CD14-positive monocyte (primary cell): Measurements from ENCODE around the gene CUTA. TPM values are rescaled to one million over a fixed set of nuclear protein-coding genes. Genes with fewer than 3 reads are reported as not detected.

ENCODE experiments used
- DNase-seq, 3 donors: peaks; one replicate each; pipeline ENCODE4 v3.0.0-alpha.2; 2011 to 2022
- H2AFZ ChIP-seq: 2 replicates; pipeline ENCODE4 v1.6.0; 2012; ENCODE audit warnings: mild to moderate bottlenecking, low read depth, low read length, inconsistent platforms; ENCODE audit not compliant: insufficient read depth, poor library complexity, severe bottlenecking
- H3K27ac ChIP-seq, 2 donors: 1 replicate in 1 of 2; 2 replicates in 1 of 2; pipeline ENCODE4 v1.5.1; 2012 to 2013; ENCODE audit warnings: low read length in 2 of 2, control low read depth in 1 of 2, inconsistent platforms in 1 of 2, low read depth in 1 of 2, mild to moderate bottlenecking in 1 of 2
- H3K27me3 ChIP-seq, 2 donors: one replicate each; pipeline versions ENCODE4 v1.6.0 to v1.6.1; 2011 to 2013; ENCODE audit warnings: low read length in 2 of 2; ENCODE audit not compliant: control insufficient read depth in 2 of 2, insufficient read depth in 2 of 2
- H3K36me3 ChIP-seq, 2 donors: replicated peaks in 1 of 2; 1 replicate in 1 of 2; 2 replicates in 1 of 2; pipeline versions ENCODE4 v1.5.1 to v1.6.1; 2012 to 2013; ENCODE audit warnings: low read length in 2 of 2, control low read depth in 1 of 2, inconsistent platforms in 1 of 2, mild to moderate bottlenecking in 1 of 2; ENCODE audit not compliant: insufficient read depth in 2 of 2, control insufficient read depth in 1 of 2
- H3K4me1 ChIP-seq, 2 donors: 1 replicate in 1 of 2; 2 replicates in 1 of 2; pipeline versions ENCODE4 v1.5.1 to v1.6.1; 2012 to 2013; ENCODE audit warnings: low read length in 2 of 2, control low read depth in 1 of 2, inconsistent platforms in 1 of 2, mild to moderate bottlenecking in 1 of 2, moderate library complexity in 1 of 2; ENCODE audit not compliant: insufficient read depth in 2 of 2, control insufficient read depth in 1 of 2
- H3K4me2 ChIP-seq: replicated peaks from 2 replicates; pipeline ENCODE3; 2012; ENCODE audit warnings: low read length, moderate library complexity, mild to moderate bottlenecking; ENCODE audit not compliant: poor library complexity, severe bottlenecking; ENCODE audit errors: extremely low read depth
- H3K4me3 ChIP-seq, 3 experiments: fragments of 200-600 bp in 1 of 3; sonication (generic) in 1 of 3; replicated peaks in 1 of 3; 1 replicate in 2 of 3; 2 replicates in 1 of 3; pipeline ENCODE4 v1.5.1; 2011 to 2013; ENCODE audit warnings: low read length in 3 of 3, mild to moderate bottlenecking in 3 of 3, control low read depth in 2 of 3, low read depth in 2 of 3, inconsistent platforms in 1 of 3, moderate library complexity in 1 of 3
- H3K79me2 ChIP-seq: 2 replicates; pipeline ENCODE4 v1.6.0; 2012; ENCODE audit warnings: mild to moderate bottlenecking, control low read depth, inconsistent platforms, low read length, moderate library complexity; ENCODE audit not compliant: insufficient read depth
- H3K9ac ChIP-seq: 2 replicates; pipeline ENCODE4 v1.6.0; 2017; ENCODE audit warnings: low read length, mild to moderate bottlenecking; ENCODE audit not compliant: insufficient read depth, poor library complexity, severe bottlenecking
- H3K9me3 ChIP-seq, 2 donors: replicated peaks in 1 of 2; 1 replicate in 1 of 2; 2 replicates in 1 of 2; pipeline versions ENCODE4 v1.5.1 to v1.6.1; 2012 to 2013; ENCODE audit warnings: low read length in 2 of 2, control low read depth in 1 of 2; ENCODE audit not compliant: control insufficient read depth in 1 of 2, insufficient read depth in 1 of 2
- H4K20me1 ChIP-seq: 2 replicates; pipeline ENCODE4 v1.6.0; 2012; ENCODE audit warnings: mild to moderate bottlenecking, low read length, control low read depth, moderate library complexity; ENCODE audit not compliant: insufficient read depth
- H3K27ac Mint-ChIP-seq, 7 donors: one replicate each; pipeline ENCODE4 v1.8.0; 2020; ENCODE audit warnings: mild to moderate bottlenecking in 7 of 7, mixed read lengths in 7 of 7, moderate library complexity in 6 of 7, inconsistent platforms in 2 of 7
- H3K27me3 Mint-ChIP-seq, 3 donors: one replicate each; pipeline ENCODE4 v1.8.0; 2021 to 2022; ENCODE audit warnings: low read depth in 3 of 3, mild to moderate bottlenecking in 3 of 3, mixed read lengths in 3 of 3, moderate library complexity in 3 of 3, inconsistent platforms in 1 of 3
- H3K36me3 Mint-ChIP-seq, 2 donors: one replicate each; pipeline ENCODE4 v1.8.0; 2020; ENCODE audit warnings: mixed read lengths in 2 of 2, inconsistent platforms in 1 of 2, mild to moderate bottlenecking in 1 of 2
- H3K4me1 Mint-ChIP-seq: one replicate; pipeline ENCODE4 v1.8.0; 2020; ENCODE audit warnings: mild to moderate bottlenecking, mixed read lengths
- H3K4me3 Mint-ChIP-seq, 2 donors: one replicate each; pipeline ENCODE4 v1.8.0; 2020; ENCODE audit warnings: mild to moderate bottlenecking in 2 of 2, mixed read lengths in 2 of 2, moderate library complexity in 1 of 2
- H3K9me3 Mint-ChIP-seq, 7 donors: one replicate each; pipeline ENCODE4 v1.8.0; 2020 to 2022; ENCODE audit warnings: mixed read lengths in 7 of 7, mild to moderate bottlenecking in 6 of 7, moderate library complexity in 6 of 7, inconsistent platforms in 2 of 7
- WGBS: methylation state at CpG from one replicate; pipeline ENCODE4 v1.1.5; 2013; ENCODE audit warnings: missing lambda C conversion rate; ENCODE audit not compliant: insufficient coverage; 5-methylcytosine and 5-hydroxymethylcytosine counted together
- intact Hi-C, 2 donors: fragments of 100-400 bp; cut with micrococcal nuclease; formaldehyde crosslinking; loops; one replicate each; pipeline versions ENCODE4 v1.15.0 to v1.15.1; 2023
- polyA plus RNA-seq, 3 donors: library from polyadenylated mRNA; depleted of rRNA in 1 of 3; unstranded in 2 of 3; stranded (reverse) in 1 of 3; fragments of 300-500 nt in 2 of 3; fragments of >200 nt in 1 of 3; fragmentation: Illumina TruSeq in 2 of 3; gene quantifications; 1 replicate in 2 of 3; 2 replicates in 1 of 3; pipeline ENCODE4 v1.2.3, GENCODE V29; 2012 to 2021
- TF ChIP-seq, protein P1 (sequence below): fragments of 200-600 bp; IDR thresholded peaks from one replicate; pipeline ENCODE4 v1.8.0; 2022; ENCODE audit warnings: antibody characterized with exemption, mild to moderate bottlenecking

Gene CUTA
- polyA plus RNA-seq, 3 donors: 137 to 160 (median 153) TPM

DNA sequence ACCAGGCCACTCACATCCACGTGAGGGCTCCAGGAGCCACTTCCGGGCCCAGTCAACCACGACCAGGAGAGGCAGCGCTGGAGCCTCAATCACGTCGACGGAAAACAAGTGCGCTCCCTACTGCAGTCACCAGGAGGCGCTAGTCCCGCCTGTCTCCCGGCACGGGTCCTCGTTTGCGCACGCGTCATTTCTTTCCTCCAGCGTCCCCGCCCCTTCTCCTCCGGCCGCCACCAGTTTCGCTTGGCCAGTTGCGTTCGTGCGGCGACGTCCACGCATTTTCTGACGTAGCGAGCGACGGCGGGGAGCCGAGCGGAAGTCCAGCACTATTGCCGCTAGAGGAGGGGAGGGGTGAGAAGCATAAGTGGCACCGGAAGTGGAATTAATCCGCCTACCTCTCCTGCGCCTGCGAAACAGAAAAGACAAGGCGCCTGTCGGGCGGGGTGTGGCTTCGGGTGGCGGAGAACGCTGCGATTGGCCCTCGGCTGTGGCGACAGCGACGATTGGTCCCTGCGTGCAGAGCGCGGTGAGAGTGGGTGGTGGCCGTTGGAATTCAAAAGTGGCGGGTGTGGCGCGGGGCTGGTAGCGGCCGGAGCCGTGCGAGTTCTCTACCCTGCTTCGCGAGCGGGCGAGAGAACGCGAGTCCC, 26.5 kb downstream of the CUTA start, which contains the start of gene KIFC1:
Gene KIFC1 (plus strand): TSS at position 546 of the 644 bp plus-strand sequence. CDS start 163 bp downstream, outside the sequence.
- Histone ChIP-seq H2AFZ (peak within 1 kb of the TSS; percentile 81), H3K79me2 (peaks cover 47% of the 10 kb centered on the region), H4K20me1 (no peaks in the 10 kb centered on the region), H3K4me3 (peak within 1 kb of the TSS; percentile 71 to 89 (median 74)), H3K4me2 (peak within 1 kb of the TSS; percentile 97), H3K9me3 (no peaks in the 10 kb centered on the region), H3K36me3 (peaks cover 0 to 10% of the 10 kb centered on the region in 2 donors), H3K4me1 (peaks cover 26 to 31% of the 10 kb centered on the region in 2 donors), H3K27ac (peak within 1 kb of the TSS; percentile 72 to 78), H3K27me3 (no peaks in the 10 kb centered on the region), H3K9ac (peak within 1 kb of the TSS; percentile 71)
- H3K27me3 Mint-ChIP-seq: peaks cover 0 to 1% (median 0%) of the 10 kb centered on the region in 3 donors
- H3K4me1 Mint-ChIP-seq: peaks cover 39% of the 10 kb centered on the region
- DNase-seq: peak; percentile 99 to 100 (median 100)
- WGBS: 0% methylated on average over 54 of the region's 67 CpGs
- peak within 1 kb of the TSS; percentile 80 to 87 for H3K4me3 Mint-ChIP-seq
- peaks cover 4 to 8% of the 10 kb centered on the region in 2 donors for H3K36me3 Mint-ChIP-seq
- H3K9me3 Mint-ChIP-seq: no peaks in the 10 kb centered on the region
- intact Hi-C loops: loop anchor here in 1 of 2 donors (1.0 to 10.0 kb wide), 2 partner anchors 20 to 97 kb away; partner anchors contain the start of genes PHF1 and RGL2
- peak within 1 kb of the TSS; percentile 85 to 95 (median 94) for H3K27ac Mint-ChIP-seq
- TF ChIP-seq, protein P1, sequence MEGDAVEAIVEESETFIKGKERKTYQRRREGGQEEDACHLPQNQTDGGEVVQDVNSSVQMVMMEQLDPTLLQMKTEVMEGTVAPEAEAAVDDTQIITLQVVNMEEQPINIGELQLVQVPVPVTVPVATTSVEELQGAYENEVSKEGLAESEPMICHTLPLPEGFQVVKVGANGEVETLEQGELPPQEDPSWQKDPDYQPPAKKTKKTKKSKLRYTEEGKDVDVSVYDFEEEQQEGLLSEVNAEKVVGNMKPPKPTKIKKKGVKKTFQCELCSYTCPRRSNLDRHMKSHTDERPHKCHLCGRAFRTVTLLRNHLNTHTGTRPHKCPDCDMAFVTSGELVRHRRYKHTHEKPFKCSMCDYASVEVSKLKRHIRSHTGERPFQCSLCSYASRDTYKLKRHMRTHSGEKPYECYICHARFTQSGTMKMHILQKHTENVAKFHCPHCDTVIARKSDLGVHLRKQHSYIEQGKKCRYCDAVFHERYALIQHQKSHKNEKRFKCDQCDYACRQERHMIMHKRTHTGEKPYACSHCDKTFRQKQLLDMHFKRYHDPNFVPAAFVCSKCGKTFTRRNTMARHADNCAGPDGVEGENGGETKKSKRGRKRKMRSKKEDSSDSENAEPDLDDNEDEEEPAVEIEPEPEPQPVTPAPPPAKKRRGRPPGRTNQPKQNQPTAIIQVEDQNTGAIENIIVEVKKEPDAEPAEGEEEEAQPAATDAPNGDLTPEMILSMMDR: peak; percentile 94

DNA sequence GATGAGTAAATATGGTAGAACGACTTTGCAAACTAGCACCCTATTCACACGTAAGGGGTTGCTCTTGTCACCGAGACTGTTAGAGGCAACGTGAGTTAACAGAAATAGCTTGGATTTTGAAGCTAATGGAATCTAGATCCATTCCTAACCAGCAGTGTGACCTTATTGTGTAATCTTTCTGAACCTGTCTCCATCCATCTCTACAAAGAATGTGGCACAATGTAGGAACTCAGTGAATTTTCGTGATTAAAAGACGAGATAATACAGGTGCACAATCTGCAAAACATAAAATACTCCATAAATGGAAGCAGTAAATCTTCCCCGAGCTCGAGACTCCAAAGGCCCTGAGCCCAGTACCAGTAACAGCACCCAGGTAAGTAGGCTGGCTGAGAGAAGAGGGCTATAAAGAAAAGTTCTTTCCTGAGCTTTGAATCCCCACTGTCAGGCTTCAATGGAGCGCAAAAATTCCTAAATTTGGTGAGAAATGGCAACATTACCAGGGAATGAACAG, 27.1 kb downstream of the CUTA start:
- no peak overlapping the region for H3K9ac ChIP-seq
- TF ChIP-seq, protein P1: no peak
- Mint-ChIP-seq H3K27ac (peak overlapping the region; percentile 85 to 95 (median 94)), H3K4me1 (peaks cover 39% of the 10 kb centered on the region), H3K9me3 (no peaks in the 10 kb centered on the region), H3K36me3 (peaks cover 4% of the 10 kb centered on the region in 2 donors), H3K4me3 (peak overlapping the region; percentile 56 to 79), H3K27me3 (peaks cover 0 to 1% (median 0%) of the 10 kb centered on the region in 3 donors)
- H3K4me1 ChIP-seq: peaks cover 26 to 31% of the 10 kb centered on the region in 2 donors
- no peaks in the 10 kb centered on the region for H3K9me3 ChIP-seq
- peak overlapping the region; percentile 72 to 78 for H3K27ac ChIP-seq
- 100% methylated on average over 1 of the region's 9 CpGs for WGBS
- intact Hi-C loops: loop anchor here in 1 of 2 donors (1.0 to 10.0 kb wide), 2 partner anchors 20 to 96 kb away; partner anchors contain the start of genes PHF1 and RGL2
- H3K4me2 ChIP-seq: peak overlapping the region; percentile 54
- H2AFZ ChIP-seq: peak overlapping the region; percentile 81
- H3K79me2 ChIP-seq: peaks cover 42% of the 10 kb centered on the region
- peak overlapping the region in 2 of 3 experiments; percentile 1 to 89 for H3K4me3 ChIP-seq
- H3K27me3 ChIP-seq: no peaks in the 10 kb centered on the region
- H4K20me1 ChIP-seq: no peaks in the 10 kb centered on the region
- H3K36me3 ChIP-seq: peaks cover 0 to 10% of the 10 kb centered on the region in 2 donors
- DNase-seq: no peak
